Left ventricle myocardium inferior (tissue), 1 donor: Measurements from ENCODE around the gene ACOXL. TPM values are rescaled to one million over a fixed set of nuclear protein-coding genes. Genes with fewer than 3 reads are reported as not detected.

Experiments used
- DNase-seq: peaks from one replicate; pipeline ENCODE4 v3.0.0-alpha.2; 2020
- H3K27ac ChIP-seq: fragments of 200-600 bp; replicated peaks from 2 replicates; pipeline ENCODE4 v1.8.0; 2021
- H3K27me3 ChIP-seq: fragments of 200-600 bp; 2 replicates; pipeline ENCODE4 v1.8.0; 2021; ENCODE audit warnings: low read depth
- H3K36me3 ChIP-seq: fragments of 200-600 bp; 2 replicates; pipeline ENCODE4 v1.8.0; 2021
- H3K4me1 ChIP-seq: fragments of 200-600 bp; 2 replicates; pipeline ENCODE4 v1.8.0; 2021
- H3K4me3 ChIP-seq: fragments of 200-600 bp; 2 replicates; pipeline ENCODE4 v1.8.0; 2021; ENCODE audit warnings: mild to moderate bottlenecking, moderate library complexity
- H3K9me3 ChIP-seq: fragments of 200-600 bp; replicated peaks from 2 replicates; pipeline ENCODE4 v1.8.0; 2021
- intact Hi-C: fragments of 100-400 bp; cut with micrococcal nuclease; formaldehyde crosslinking; loops from one replicate; pipeline ENCODE4 v1.11.0; 2022
- total RNA-seq: library from RNA; stranded (reverse); fragmentation: NEBNext Ultra II Directional; extraction: Animal tissue kit (Norgen Biotek cat#: 25700); gene quantifications from one replicate; pipeline ENCODE4 v1.2.1, GENCODE V29; 2021
- TF ChIP-seq, protein P1 (sequence below): fragments of 200-600 bp; IDR thresholded peaks from 2 replicates; pipeline ENCODE4 v1.8.0; 2021; ENCODE audit warnings: antibody characterized with exemption, mild to moderate bottlenecking, borderline replicate concordance
- donor health status: DM: no; HTN: yes; CAD: no; lungs with severe emphysema.

ACOXL gene
- total RNA-seq, 1 donor from 2014 or later = not detected

DNA sequence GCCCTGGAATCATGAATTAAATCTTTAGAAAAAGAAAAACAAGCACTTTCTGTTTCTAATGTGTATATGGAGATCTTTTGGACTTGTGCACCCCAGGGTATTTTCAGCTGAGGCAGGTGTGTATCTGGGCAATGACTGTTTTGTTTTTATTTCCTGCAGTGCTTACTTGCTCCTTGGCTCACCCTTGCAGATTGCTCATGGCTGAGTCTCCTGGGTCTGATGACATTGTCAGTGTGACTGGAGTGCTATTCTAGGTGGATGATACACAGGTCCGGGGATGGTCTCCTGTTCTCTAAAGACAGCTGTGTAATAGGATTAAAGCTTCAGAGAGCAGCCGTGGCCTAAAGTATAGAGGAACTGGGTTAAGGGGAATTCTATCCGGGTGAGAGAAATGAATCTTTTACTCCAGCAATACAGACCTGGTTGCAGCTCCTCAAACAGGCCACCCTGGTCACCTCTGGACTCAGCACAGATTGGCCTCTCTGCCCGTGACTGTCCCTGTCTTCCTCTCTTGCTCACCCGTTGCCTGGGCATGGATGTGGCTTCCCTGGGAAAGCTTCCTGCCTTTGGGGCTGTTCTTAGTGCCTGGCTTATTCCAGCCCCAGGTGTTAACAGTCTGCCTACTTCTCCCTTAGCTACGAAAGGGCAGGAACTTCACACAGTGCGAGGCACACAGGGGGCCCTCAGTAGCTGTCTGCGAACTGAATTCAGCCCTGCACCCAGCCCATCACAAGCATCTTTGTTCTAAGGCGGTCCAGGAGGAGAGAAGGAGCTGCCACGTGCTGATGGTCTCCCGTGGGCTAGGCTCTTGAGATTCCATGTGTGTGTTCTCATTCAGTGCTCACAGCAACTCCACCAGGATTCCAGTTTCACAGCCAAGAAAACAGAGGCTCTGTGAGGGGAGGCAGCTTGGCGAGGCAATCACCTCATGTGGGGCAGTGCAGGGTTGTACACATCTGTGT lies 84.3 kb downstream of the ACOXL start:
- H3K27me3 ChIP-seq = peaks cover 4% of the 10 kb centered on the region
- DNase-seq = no peak
- H3K4me1 ChIP-seq = no peaks in the 10 kb centered on the region
- no peak overlapping the region for H3K27ac ChIP-seq
- H3K36me3 ChIP-seq = no peaks in the 10 kb centered on the region
- H3K9me3 ChIP-seq = no peaks in the 10 kb centered on the region
- no peak overlapping the region for H3K4me3 ChIP-seq
- intact Hi-C loops = no loop called here
- TF ChIP-seq, protein P1, sequence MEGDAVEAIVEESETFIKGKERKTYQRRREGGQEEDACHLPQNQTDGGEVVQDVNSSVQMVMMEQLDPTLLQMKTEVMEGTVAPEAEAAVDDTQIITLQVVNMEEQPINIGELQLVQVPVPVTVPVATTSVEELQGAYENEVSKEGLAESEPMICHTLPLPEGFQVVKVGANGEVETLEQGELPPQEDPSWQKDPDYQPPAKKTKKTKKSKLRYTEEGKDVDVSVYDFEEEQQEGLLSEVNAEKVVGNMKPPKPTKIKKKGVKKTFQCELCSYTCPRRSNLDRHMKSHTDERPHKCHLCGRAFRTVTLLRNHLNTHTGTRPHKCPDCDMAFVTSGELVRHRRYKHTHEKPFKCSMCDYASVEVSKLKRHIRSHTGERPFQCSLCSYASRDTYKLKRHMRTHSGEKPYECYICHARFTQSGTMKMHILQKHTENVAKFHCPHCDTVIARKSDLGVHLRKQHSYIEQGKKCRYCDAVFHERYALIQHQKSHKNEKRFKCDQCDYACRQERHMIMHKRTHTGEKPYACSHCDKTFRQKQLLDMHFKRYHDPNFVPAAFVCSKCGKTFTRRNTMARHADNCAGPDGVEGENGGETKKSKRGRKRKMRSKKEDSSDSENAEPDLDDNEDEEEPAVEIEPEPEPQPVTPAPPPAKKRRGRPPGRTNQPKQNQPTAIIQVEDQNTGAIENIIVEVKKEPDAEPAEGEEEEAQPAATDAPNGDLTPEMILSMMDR = no peak

DNA sequence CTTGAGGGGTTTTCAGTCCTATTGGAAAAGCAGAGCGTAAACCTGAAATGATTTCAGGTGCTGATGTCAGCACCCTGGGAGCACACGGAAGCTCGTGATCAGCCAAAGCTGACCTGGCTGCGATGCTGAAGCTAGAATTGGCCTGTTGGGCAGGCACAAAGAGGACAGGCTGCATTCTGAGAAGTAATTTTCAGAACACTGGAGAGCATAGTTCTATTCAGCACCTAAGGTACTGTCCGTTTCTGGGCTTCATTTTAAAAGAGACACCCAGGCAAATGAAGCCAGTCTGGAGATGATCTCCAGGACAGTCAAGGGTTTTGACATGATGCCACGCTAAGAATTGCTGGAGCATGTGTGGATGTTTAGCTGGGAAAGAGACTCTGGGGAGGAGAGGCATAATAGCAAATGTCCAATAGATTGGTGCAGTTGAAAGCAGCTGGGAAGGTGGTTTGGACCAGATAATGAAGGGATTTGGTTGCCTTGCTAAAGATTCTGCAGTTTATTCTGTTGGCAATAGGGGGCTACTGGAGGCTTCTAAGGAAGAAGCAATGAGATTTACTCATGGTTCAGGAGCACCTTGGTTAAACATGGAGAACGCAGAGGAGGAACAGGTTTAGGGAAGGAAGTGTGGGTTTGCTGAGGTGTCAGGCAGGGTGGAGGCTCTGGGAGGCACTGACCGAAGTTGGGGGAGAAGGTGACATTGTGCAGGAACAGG lies 86.6 kb downstream of the ACOXL start:
- H3K27me3 ChIP-seq = peaks cover 4% of the 10 kb centered on the region
- peaks cover 9% of the 10 kb centered on the region for H3K9me3 ChIP-seq
- TF ChIP-seq, protein P1 = no peak
- H3K36me3 ChIP-seq = no peaks in the 10 kb centered on the region
- no peaks in the 10 kb centered on the region for H3K4me1 ChIP-seq
- H3K27ac ChIP-seq = no peak overlapping the region
- intact Hi-C loops = no loop called here
- DNase-seq = no peak
- H3K4me3 ChIP-seq = no peak overlapping the region

DNA sequence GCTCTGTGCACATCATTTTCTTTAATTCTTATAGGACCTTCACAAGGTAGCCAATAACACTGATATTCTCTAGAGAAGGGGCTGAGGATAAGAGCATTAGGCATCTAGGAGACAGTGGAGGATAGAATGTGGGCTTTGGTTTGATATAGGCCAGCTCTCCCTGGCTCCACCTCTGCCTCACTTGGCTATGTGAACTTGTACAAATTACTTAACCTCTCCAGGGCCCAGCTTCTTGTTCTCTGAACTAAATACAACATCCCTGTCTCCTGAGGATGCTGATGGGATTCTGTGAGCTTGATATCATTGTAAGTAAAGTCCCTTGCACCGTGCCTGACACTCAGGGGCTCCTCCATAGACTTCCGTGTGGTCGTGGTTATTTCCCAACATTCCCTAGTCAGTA lies 87.3 kb downstream of the ACOXL start:
- Histone ChIP-seq H3K9me3 (peaks cover 17% of the 10 kb centered on the region), H3K27me3 (peaks cover 4% of the 10 kb centered on the region), H3K4me3 (no peak overlapping the region), H3K36me3 (no peaks in the 10 kb centered on the region), H3K27ac (no peak overlapping the region), H3K4me1 (no peaks in the 10 kb centered on the region)
- TF ChIP-seq, protein P1 = no peak
- intact Hi-C loops = no loop called here
- DNase-seq = no peak

DNA sequence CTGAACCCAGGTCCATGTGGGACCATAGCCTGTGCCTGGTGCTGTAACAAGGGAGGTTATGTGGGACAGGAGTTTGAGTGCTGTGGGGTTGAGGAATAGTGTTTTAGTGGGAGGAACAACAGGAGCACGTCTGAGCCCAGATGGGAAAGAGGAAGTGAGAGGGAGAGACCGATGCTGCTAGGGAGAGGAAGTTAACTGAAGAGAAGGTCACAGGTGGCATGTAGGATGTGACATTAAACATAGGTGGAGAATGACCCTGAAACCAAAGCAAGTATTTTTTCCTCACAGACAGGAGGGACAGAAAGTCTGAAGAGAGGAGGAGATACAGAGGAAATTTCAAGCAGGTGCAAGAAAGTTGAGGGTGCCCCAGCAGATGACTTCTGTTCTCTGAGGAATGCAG lies 87.8 kb downstream of the ACOXL start:
- H3K27me3 ChIP-seq = peaks cover 4% of the 10 kb centered on the region
- DNase-seq = no peak

DNA sequence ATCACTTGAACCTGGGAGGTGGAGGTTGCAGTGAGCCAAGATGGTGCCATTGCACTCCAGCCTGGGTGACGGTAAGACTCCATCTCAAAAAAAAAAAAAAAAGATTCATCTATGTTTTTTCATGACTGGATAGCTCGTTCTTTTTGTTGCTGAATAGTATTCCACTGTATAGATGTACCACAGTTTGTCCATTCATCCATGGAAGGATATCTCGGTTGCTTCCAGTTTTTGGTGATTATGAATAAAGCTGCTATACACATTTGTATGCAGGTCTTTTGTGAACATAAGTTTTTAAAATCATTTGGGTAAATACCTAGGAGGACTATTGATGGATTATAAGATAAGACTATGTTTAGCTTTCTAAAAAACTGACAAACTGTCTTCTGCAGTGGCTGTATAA lies 90.8 kb downstream of the ACOXL start:
- peaks cover 4% of the 10 kb centered on the region for H3K27me3 ChIP-seq
- H3K4me3 ChIP-seq = no peak overlapping the region
- H3K4me1 ChIP-seq = no peaks in the 10 kb centered on the region
- intact Hi-C loops = no loop called here
- no peaks in the 10 kb centered on the region for H3K36me3 ChIP-seq
- no peak overlapping the region for H3K27ac ChIP-seq
- H3K9me3 ChIP-seq = peaks cover 24% of the 10 kb centered on the region
- no peak for DNase-seq
- TF ChIP-seq, protein P1 = no peak

More for the DNA sequence above, 87.8 kb downstream of the ACOXL start:
- Histone ChIP-seq H3K27ac (no peak overlapping the region), H3K9me3 (peaks cover 21% of the 10 kb centered on the region), H3K4me3 (no peak overlapping the region), H3K36me3 (no peaks in the 10 kb centered on the region), H3K4me1 (no peaks in the 10 kb centered on the region)
- intact Hi-C loops = no loop called here
- TF ChIP-seq, protein P1 = no peak
